HepG2 (cell line): ENCODE results near the gene SLC29A1. TPM values are rescaled to one million over a fixed set of nuclear protein-coding genes. Genes with fewer than 3 reads are reported as not detected.

Experiments
- ATF7-NPFF ChIP-seq: sonication (generic); formaldehyde crosslinking; IDR thresholded peaks from 2 replicates; pipeline ENCODE4 v1.8.1; 2023; ENCODE audit warnings: mild to moderate bottlenecking, low read depth, missing genetic modification reagents, moderate library complexity
- CBX2 ChIP-seq, 2 experiments: fragments of 200-600 bp in 1 of 2; sonication (generic); formaldehyde crosslinking in 1 of 2; IDR thresholded peaks; 2 replicates each; pipeline versions ENCODE4 v1.7.0 to v1.8.1; 2018 to 2022; ENCODE audit warnings: low read depth in 2 of 2, low read length in 1 of 2, mild to moderate bottlenecking in 1 of 2, missing genetic modification reagents in 1 of 2
- CREM ChIP-seq, 2 experiments: sonication (generic) in 1 of 2; formaldehyde crosslinking in 1 of 2; IDR thresholded peaks; 2 replicates each; pipeline versions ENCODE4 v1.4.0 to v1.6.1; 2016 to 2020; ENCODE audit warnings: antibody characterized with exemption in 1 of 2, mild to moderate bottlenecking in 1 of 2, missing genetic modification reagents in 1 of 2
- EEA1 ChIP-seq: sonication (generic); formaldehyde crosslinking; IDR thresholded peaks from 2 replicates; pipeline ENCODE4 v1.5.1; 2020; ENCODE audit warnings: mild to moderate bottlenecking, missing genetic modification reagents, borderline replicate concordance
- IRX3 ChIP-seq: sonication (generic); formaldehyde crosslinking; IDR thresholded peaks from 2 replicates; pipeline ENCODE4 v1.8.1; 2023; ENCODE audit warnings: mild to moderate bottlenecking, low read depth, missing genetic modification reagents, borderline replicate concordance
- KLF16 ChIP-seq, 2 experiments: sonication (generic) in 1 of 2; formaldehyde crosslinking in 1 of 2; IDR thresholded peaks; 2 replicates each; pipeline versions ENCODE4 v1.6.1 to v1.8.0; 2016 to 2023; ENCODE audit warnings: missing genetic modification reagents in 2 of 2, missing compliant biosample characterization in 1 of 2
- MAFG ChIP-seq: sonication (generic); formaldehyde crosslinking; IDR thresholded peaks from 2 replicates; pipeline ENCODE4 v1.5.1; 2020; ENCODE audit warnings: mild to moderate bottlenecking, missing genetic modification reagents
- NFYB ChIP-seq: sonication (generic); formaldehyde crosslinking; IDR thresholded peaks from 2 replicates; pipeline ENCODE4 v1.4.0; 2020; ENCODE audit warnings: missing genetic modification reagents
- SCMH1 ChIP-seq: sonication (generic); formaldehyde crosslinking; IDR thresholded peaks from 2 replicates; pipeline ENCODE4 v1.9.0; 2021; ENCODE audit warnings: missing genetic modification reagents, mild to moderate bottlenecking, borderline replicate concordance
- SKI ChIP-seq: fragments of 450-650 bp; IDR thresholded peaks from one replicate; pipeline ENCODE4 v1.6.1; 2018; ENCODE audit warnings: mild to moderate bottlenecking; ENCODE audit not compliant: partially characterized antibody
- TAF15 ChIP-seq: fragments of 200-400 bp; formaldehyde crosslinking; IDR thresholded peaks from one replicate; pipeline ENCODE4 v1.6.1; 2018; ENCODE audit warnings: mild to moderate bottlenecking, low read depth, low read length; ENCODE audit not compliant: poor library complexity, severe bottlenecking
- ZNF292 ChIP-seq: sonication (generic); formaldehyde crosslinking; IDR thresholded peaks from 2 replicates; pipeline ENCODE4 v1.8.1; 2022; ENCODE audit warnings: mild to moderate bottlenecking, low read depth, missing genetic modification reagents, borderline replicate concordance
- polyA plus RNA-seq, 8 experiments: library from polyadenylated mRNA; depleted of rRNA in 3 of 8; stranded (reverse) in 7 of 8; unstranded in 1 of 8; fragments of >200 nt; fragmentation: Illumina TruSeq in 4 of 8; extraction: Trizol in 4 of 8; gene quantifications; 2 replicates each; pipeline versions ENCODE4 v1.2.1 to v1.2.3, GENCODE V29; 2011 to 2016; ENCODE audit warnings: low read depth in 4 of 8, missing spikeins in 1 of 8, mixed read lengths in 1 of 8; ENCODE audit not compliant: insufficient read depth in 1 of 8
- total RNA-seq, 5 experiments: library from RNA; depleted of rRNA; stranded (reverse); fragments of >200 nt; fragmentation: Illumina TruSeq; extraction: Trizol; gene quantifications; 2 replicates each; pipeline ENCODE4 v1.2.3, GENCODE V29; 2016; ENCODE audit warnings: low read depth in 1 of 5
- TF ChIP-seq, protein P1 (sequence below): IDR thresholded peaks from 2 replicates; pipeline ENCODE4 v1.6.1; 2016; ENCODE audit warnings: mild to moderate bottlenecking
- TF ChIP-seq, protein P2 (sequence below): sonication (generic); formaldehyde crosslinking; IDR thresholded peaks from 2 replicates; pipeline ENCODE4 v1.5.0; 2020; ENCODE audit warnings: mild to moderate bottlenecking, missing genetic modification reagents, borderline replicate concordance
- TF ChIP-seq, protein P3 (sequence below): sonication (generic); formaldehyde crosslinking; IDR thresholded peaks from 2 replicates; pipeline ENCODE4 v1.8.1; 2023; ENCODE audit warnings: mild to moderate bottlenecking, moderate library complexity, missing genetic modification reagents
- TF ChIP-seq, protein P4 (sequence below): sonication (generic); formaldehyde crosslinking; IDR thresholded peaks from 2 replicates; pipeline ENCODE4 v1.4.0; 2020; ENCODE audit warnings: mild to moderate bottlenecking, missing genetic modification reagents
- TF ChIP-seq, protein P5 (sequence below), 2 experiments: sonication (generic) in 1 of 2; formaldehyde crosslinking in 1 of 2; IDR thresholded peaks; 2 replicates each; pipeline versions ENCODE4 v1.5.1 to v1.6.1; 2011 to 2020; ENCODE audit warnings: borderline replicate concordance in 1 of 2, low read depth in 1 of 2, low read length in 1 of 2, mild to moderate bottlenecking in 1 of 2, missing genetic modification reagents in 1 of 2, moderate library complexity in 1 of 2

SLC29A1 gene
- total and polyA plus RNA-seq, 2 of the 13 experiments (the other 11 are each of a cell fraction or from before 2014, with no cell fraction given): 43.2 to 106 TPM

DNA sequence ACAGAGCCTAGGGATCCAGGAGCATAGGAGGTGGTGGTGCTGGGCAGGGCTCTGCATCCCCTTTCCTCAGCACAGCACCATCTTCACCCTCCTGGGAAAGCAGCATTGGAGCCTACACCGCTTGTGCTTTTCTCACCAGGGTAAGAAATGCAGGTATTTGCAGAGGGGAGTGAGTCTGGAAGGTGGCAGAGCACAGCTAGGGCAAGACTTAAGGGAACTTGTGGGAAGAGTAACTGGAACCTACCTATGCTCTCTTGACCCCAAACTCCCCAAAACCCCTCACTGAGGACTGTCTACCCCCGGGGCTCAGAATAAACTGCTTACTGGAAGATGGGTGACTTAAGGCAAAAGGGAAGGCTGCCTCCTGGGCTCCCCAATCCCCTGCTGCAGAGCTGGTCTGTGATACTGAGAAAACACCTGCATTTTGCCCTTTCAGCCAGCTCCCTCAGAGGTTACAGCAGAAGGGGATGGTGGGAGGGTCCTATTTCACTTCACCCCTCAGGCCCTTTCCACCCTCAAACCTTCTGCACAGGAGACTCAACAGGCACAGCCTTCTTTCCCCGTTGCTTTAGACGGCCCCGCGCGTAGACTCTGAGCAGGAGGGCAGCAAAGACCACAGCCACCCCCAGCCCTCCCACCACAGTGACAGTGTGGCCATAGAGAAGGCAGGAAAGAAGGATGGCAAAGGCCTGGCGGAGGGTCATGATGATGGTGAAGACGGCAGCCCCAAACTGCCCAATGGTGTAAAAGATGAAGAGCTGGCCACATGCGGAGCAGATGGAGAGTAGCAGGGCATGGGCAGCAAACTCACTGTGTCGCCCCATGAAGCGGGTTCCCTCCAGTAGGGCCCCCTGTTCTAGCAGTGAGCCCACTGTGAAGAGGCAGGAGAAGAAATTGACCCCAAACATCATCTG lies 31.1 kb downstream of the SLC29A1 start (continued):
- TF ChIP-seq, protein P1, sequence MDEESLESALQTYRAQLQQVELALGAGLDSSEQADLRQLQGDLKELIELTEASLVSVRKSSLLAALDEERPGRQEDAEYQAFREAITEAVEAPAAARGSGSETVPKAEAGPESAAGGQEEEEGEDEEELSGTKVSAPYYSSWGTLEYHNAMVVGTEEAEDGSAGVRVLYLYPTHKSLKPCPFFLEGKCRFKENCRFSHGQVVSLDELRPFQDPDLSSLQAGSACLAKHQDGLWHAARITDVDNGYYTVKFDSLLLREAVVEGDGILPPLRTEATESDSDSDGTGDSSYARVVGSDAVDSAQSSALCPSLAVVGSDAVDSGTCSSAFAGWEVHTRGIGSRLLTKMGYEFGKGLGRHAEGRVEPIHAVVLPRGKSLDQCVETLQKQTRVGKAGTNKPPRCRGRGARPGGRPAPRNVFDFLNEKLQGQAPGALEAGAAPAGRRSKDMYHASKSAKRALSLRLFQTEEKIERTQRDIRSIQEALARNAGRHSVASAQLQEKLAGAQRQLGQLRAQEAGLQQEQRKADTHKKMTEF (CRISPR knock-in tag): no peak
- 0 out of 2 replicates have a peak, but pooled peaks have one; percentile 25 for TF ChIP-seq IRX3
- TF ChIP-seq SKI: no peak
- TF ChIP-seq, protein P2, sequence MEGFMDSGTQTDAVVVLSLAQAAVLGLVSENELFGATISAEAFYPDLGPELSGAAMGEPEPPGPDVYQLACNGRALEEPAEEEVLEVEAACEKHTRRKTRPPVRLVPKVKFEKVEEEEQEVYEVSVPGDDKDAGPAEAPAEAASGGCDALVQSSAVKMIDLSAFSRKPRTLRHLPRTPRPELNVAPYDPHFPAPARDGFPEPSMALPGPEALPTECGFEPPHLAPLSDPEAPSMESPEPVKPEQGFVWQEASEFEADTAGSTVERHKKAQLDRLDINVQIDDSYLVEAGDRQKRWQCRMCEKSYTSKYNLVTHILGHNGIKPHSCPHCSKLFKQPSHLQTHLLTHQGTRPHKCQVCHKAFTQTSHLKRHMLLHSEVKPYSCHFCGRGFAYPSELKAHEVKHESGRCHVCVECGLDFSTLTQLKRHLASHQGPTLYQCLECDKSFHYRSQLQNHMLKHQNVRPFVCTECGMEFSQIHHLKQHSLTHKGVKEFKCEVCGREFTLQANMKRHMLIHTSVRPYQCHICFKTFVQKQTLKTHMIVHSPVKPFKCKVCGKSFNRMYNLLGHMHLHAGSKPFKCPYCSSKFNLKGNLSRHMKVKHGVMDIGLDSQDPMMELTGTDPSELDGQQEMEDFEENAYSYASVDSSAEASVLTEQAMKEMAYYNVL (CRISPR knock-in tag): 0 out of 2 replicates have a peak, but pooled peaks have one; percentile 47
- TF ChIP-seq SCMH1: no peak
- no peak for TF ChIP-seq MAFG (CRISPR knock-in tag)
- TF ChIP-seq, protein P3, sequence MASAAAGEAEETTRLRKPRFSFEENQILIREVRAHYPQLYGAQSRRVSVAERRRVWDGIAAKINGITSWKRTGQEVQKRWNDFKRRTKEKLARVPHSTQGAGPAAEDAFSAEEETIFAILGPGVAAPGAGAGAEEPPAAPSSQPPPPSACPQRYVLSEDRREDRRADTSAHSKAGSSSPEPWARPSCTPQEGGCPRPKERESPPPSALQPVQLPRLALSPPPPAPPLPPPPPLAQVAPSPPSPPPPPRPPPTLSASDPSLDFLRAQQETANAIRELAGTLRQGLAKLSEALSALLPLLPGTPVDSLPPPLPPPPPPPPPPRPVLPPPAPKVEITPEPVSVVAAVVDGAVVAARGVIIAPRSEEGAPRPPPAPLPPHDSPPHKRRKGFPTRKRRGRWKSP (CRISPR knock-in tag): no peak
- TF ChIP-seq NFYB: no peak; the same call in 1 of the 2 replicates
- TF ChIP-seq TAF15: no peak
- TF ChIP-seq, protein P4, sequence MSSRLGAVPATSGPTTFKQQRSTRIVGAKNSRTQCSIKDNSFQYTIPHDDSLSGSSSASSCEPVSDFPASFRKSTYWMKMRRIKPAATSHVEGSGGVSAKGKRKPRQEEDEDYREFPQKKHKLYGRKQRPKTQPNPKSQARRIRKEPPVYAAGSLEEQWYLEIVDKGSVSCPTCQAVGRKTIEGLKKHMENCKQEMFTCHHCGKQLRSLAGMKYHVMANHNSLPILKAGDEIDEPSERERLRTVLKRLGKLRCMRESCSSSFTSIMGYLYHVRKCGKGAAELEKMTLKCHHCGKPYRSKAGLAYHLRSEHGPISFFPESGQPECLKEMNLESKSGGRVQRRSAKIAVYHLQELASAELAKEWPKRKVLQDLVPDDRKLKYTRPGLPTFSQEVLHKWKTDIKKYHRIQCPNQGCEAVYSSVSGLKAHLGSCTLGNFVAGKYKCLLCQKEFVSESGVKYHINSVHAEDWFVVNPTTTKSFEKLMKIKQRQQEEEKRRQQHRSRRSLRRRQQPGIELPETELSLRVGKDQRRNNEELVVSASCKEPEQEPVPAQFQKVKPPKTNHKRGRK (CRISPR knock-in tag): no peak
- no peak for TF ChIP-seq ZNF292
- no peak for TF ChIP-seq EEA1 (CRISPR knock-in tag)
- no peak for TF ChIP-seq CBX2 (IDR thresholded peaks at IDR 0.05; ENCODE audit: low read depth, low read length)
- no peak for TF ChIP-seq CBX2 (CRISPR knock-in tag; IDR thresholded peaks at IDR 0.05; ENCODE audit: low read depth)
- TF ChIP-seq, protein P5, sequence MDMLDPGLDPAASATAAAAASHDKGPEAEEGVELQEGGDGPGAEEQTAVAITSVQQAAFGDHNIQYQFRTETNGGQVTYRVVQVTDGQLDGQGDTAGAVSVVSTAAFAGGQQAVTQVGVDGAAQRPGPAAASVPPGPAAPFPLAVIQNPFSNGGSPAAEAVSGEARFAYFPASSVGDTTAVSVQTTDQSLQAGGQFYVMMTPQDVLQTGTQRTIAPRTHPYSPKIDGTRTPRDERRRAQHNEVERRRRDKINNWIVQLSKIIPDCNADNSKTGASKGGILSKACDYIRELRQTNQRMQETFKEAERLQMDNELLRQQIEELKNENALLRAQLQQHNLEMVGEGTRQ (IDR thresholded peaks at IDR 0.05; ENCODE audit: low read depth, low read length): no peak
- TF ChIP-seq, protein P5 (CRISPR knock-in tag; IDR thresholded peaks at IDR 0.05; ENCODE audit: borderline replicate concordance): no peak
- TF ChIP-seq ATF7-NPFF (CRISPR knock-in tag): 0 out of 2 replicates have a peak, but pooled peaks have one; percentile 34
- no peak for TF ChIP-seq KLF16 (CRISPR knock-in tag; IDR thresholded peaks at IDR 0.05)
- no peak for TF ChIP-seq CREM (IDR thresholded peaks at IDR 0.05)
- TF ChIP-seq CREM (CRISPR knock-in tag; IDR thresholded peaks at IDR 0.05): no peak
